ENCODE results near the gene NOM1. TPM values are rescaled to one million over a fixed set of nuclear protein-coding genes. Genes with fewer than 3 reads are reported as not detected.
A peak's percentile ranks its signal among the peaks of the same experiment; 100 is the strongest.

Gene NOM1
- total RNA-seq, 1 donor, result 11.6 TPM

DNA sequence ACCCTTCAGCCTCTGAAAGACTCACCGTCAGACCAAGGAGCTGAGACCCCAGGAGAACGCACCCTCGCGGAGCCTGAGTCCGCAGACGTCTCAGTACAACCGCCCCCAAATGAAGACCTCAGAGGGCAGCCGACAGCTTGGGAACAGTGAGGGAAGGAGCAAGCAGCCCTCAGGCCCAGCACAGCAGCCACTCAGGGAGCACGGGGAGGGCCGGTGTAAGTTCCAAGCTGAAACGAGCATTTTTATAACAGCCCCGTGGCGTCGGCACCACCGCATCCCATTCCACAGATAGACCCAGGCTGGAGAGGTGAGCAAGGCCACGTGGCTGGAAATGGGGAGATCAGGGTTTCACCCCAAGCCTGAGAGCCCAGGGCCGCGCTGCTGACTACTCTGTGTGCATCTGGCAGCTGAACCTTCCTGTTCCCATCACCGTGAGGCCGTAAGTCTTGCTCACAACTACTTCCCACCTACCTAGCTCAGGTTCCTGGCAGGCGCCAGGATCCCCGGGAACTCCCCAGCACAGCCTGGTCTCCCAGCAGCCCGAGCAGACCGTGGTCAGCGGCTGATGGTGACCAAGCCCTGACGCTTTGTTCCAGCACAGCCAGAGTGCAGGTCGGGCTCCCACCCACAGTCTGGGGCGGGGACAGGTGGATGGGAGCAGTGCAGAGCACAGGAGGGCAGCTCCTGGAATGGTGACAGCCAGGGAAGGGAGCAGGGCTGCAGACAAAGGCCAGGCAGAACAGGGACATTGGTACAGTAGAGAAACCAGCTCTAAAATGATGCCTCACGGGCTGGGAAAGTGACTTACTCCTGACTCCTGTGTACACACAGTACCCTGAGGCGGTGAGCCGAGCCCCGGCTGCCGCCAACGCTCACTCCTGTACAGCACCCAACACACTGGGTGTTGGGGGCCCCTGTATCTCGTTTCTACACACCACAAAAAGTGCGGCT lies 6.1 kb upstream of the NOM1 start:
- H2AFZ ChIP-seq (ENCODE audit: low read length), result peak overlapping the region; percentile 47
- no peak overlapping the region for H3K27ac ChIP-seq (ENCODE audit: low read depth, low read length)
- peak; percentile 85 for DNase-seq (ENCODE audit: insufficient read length, low spot score, missing footprints)
- no peak overlapping the region for H3K4me3 ChIP-seq (ENCODE audit: insufficient read depth, low read length)
- no peaks in the 10 kb centered on the region for H3K9me3 ChIP-seq (ENCODE audit: low read depth, low read length)
- H3K79me2 ChIP-seq (ENCODE audit: insufficient read depth, low read length), result no peaks in the 10 kb centered on the region
- TF ChIP-seq, protein P1, sequence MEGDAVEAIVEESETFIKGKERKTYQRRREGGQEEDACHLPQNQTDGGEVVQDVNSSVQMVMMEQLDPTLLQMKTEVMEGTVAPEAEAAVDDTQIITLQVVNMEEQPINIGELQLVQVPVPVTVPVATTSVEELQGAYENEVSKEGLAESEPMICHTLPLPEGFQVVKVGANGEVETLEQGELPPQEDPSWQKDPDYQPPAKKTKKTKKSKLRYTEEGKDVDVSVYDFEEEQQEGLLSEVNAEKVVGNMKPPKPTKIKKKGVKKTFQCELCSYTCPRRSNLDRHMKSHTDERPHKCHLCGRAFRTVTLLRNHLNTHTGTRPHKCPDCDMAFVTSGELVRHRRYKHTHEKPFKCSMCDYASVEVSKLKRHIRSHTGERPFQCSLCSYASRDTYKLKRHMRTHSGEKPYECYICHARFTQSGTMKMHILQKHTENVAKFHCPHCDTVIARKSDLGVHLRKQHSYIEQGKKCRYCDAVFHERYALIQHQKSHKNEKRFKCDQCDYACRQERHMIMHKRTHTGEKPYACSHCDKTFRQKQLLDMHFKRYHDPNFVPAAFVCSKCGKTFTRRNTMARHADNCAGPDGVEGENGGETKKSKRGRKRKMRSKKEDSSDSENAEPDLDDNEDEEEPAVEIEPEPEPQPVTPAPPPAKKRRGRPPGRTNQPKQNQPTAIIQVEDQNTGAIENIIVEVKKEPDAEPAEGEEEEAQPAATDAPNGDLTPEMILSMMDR (IDR thresholded peaks at IDR 0.05; ENCODE audit: extremely low read depth, low read depth, low read length), result no peak
- no peaks in the 10 kb centered on the region for H3K4me1 ChIP-seq (ENCODE audit: insufficient read depth, low read length)
- no peaks in the 10 kb centered on the region for H4K20me1 ChIP-seq (ENCODE audit: insufficient read depth, low read length)
- no peak overlapping the region for H3K4me2 ChIP-seq (ENCODE audit: insufficient read depth, low read length)
- H3K36me3 ChIP-seq (ENCODE audit: insufficient read depth, low read length), result no peaks in the 10 kb centered on the region
- peaks cover 23% of the 10 kb centered on the region for H3K27me3 ChIP-seq (ENCODE audit: insufficient read depth, low read length)

DNA sequence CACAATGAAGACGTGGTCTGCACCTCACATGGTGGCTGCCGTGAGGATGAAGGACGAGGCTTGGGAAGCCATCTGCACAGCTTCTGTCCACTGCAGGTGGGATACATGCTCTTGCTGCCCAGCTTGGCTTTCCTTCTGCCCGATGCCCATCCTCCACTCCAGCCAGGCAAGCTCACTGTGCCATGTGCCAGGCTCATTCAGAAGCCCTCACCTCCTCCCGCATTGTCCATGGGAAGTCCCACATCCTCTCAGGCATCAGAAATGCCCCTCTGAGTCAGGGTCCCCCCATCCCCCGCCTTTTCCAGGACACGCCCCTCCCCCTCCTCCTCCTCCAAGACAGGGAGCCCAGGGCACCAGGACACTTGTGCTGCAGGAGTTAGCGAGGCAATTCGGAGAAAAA lies 4.6 kb upstream of the NOM1 start:
- Histone ChIP-seq H2AFZ (ENCODE audit: low read length) (no peak overlapping the region), H3K79me2 (ENCODE audit: insufficient read depth, low read length) (peaks cover 3% of the 10 kb centered on the region), H3K4me1 (ENCODE audit: insufficient read depth, low read length) (no peaks in the 10 kb centered on the region), H3K9me3 (ENCODE audit: low read depth, low read length) (no peaks in the 10 kb centered on the region), H3K4me2 (ENCODE audit: insufficient read depth, low read length) (no peak overlapping the region), H4K20me1 (ENCODE audit: insufficient read depth, low read length) (no peaks in the 10 kb centered on the region), H3K27me3 (ENCODE audit: insufficient read depth, low read length) (peaks cover 23% of the 10 kb centered on the region), H3K4me3 (ENCODE audit: insufficient read depth, low read length) (no peak overlapping the region), H3K27ac (ENCODE audit: low read depth, low read length) (no peak overlapping the region), H3K36me3 (ENCODE audit: insufficient read depth, low read length) (no peaks in the 10 kb centered on the region)
- TF ChIP-seq, protein P1 (IDR thresholded peaks at IDR 0.05; ENCODE audit: extremely low read depth, low read depth, low read length), result no peak
- peak; percentile 61 for DNase-seq (ENCODE audit: insufficient read length, low spot score, missing footprints)

DNA sequence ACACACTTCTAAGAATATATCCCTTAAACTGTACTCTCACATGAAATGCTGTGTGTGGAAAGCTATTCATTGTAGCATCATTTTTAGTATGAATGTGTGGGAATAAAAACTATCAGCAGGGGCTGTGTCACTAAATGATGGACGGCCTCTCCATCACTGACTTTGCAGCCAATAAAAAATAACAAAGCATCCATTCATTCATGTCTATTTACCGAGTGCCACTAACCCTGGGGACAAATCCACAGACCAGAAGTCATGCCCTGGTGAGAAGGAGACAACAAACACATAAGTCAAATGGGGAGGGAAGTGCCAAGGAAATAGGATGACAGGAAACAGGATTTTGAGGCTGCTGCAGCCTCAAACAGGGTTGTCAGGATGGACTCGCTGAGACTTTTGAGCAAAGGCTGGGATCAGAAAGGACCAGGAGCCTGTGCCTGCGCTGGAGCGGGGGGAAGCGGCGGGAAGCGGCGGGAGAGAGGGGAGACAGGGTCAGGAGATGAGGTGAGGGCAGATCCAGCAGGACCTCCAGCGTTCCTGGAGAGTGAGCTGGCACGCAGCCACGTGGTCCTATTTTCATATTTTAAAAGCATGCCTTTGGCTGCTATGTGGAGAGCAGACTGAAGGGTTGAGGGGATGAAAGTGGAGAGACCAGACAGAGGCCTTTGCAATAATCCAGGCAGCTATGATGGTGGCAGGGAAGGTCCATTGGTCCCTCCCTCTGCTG lies 2.2 kb upstream of the NOM1 start:
- peaks cover 13% of the 10 kb centered on the region for H3K4me1 ChIP-seq (ENCODE audit: insufficient read depth, low read length)
- no peak overlapping the region for H3K27ac ChIP-seq (ENCODE audit: low read depth, low read length)
- peaks cover 4% of the 10 kb centered on the region for H3K36me3 ChIP-seq (ENCODE audit: insufficient read depth, low read length)
- DNase-seq (ENCODE audit: insufficient read length, low spot score, missing footprints), result no peak
- peaks cover 23% of the 10 kb centered on the region for H3K27me3 ChIP-seq (ENCODE audit: insufficient read depth, low read length)
- TF ChIP-seq, protein P1 (IDR thresholded peaks at IDR 0.05; ENCODE audit: extremely low read depth, low read depth, low read length), result no peak
- H3K4me3 ChIP-seq (ENCODE audit: insufficient read depth, low read length), result no peak overlapping the region
- H3K9me3 ChIP-seq (ENCODE audit: low read depth, low read length), result no peaks in the 10 kb centered on the region
- H4K20me1 ChIP-seq (ENCODE audit: insufficient read depth, low read length), result peaks cover 8% of the 10 kb centered on the region
- H2AFZ ChIP-seq (ENCODE audit: low read length), result no peak overlapping the region
- peaks cover 26% of the 10 kb centered on the region for H3K79me2 ChIP-seq (ENCODE audit: insufficient read depth, low read length)
- no peak overlapping the region for H3K4me2 ChIP-seq (ENCODE audit: insufficient read depth, low read length)

DNA sequence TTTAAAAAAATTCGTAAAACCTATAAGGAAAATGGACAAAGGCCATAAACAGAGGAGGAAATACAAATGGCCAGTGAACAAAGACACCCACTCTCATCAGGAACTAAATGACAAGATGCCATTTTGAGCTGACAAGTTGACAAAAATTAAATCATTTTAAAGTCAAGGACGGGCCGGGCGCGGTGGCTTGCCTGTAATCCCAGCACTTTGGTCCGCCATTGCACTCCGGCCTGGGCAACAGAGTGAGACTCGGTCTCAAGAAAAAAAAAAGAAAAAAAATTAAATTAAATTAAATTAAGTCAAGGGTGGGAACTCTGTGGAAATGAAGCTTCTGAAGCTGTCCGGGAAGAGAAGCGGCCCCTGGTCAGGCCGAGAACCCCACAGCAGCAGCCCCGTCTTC lies 1.2 kb upstream of the NOM1 start:
- H3K79me2 ChIP-seq (ENCODE audit: insufficient read depth, low read length), result peaks cover 37% of the 10 kb centered on the region
- H3K4me1 ChIP-seq (ENCODE audit: insufficient read depth, low read length), result peaks cover 13% of the 10 kb centered on the region
- no peak for DNase-seq (ENCODE audit: insufficient read length, low spot score, missing footprints)
- H2AFZ ChIP-seq (ENCODE audit: low read length), result peak overlapping the region; percentile 78
- no peak overlapping the region for H3K27ac ChIP-seq (ENCODE audit: low read depth, low read length)
- TF ChIP-seq, protein P1 (IDR thresholded peaks at IDR 0.05; ENCODE audit: extremely low read depth, low read depth, low read length), result no peak
- H4K20me1 ChIP-seq (ENCODE audit: insufficient read depth, low read length), result peaks cover 8% of the 10 kb centered on the region
- peaks cover 18% of the 10 kb centered on the region for H3K27me3 ChIP-seq (ENCODE audit: insufficient read depth, low read length)
- peak overlapping the region; percentile 78 for H3K4me2 ChIP-seq (ENCODE audit: insufficient read depth, low read length)
- H3K36me3 ChIP-seq (ENCODE audit: insufficient read depth, low read length), result peaks cover 10% of the 10 kb centered on the region
- peak overlapping the region; percentile 95 for H3K4me3 ChIP-seq (ENCODE audit: insufficient read depth, low read length)
- no peaks in the 10 kb centered on the region for H3K9me3 ChIP-seq (ENCODE audit: low read depth, low read length)
